Glutamatergic neuron (in vitro differentiated cells): ENCODE measurements around the gene CCR5AS.
"Not testable (repeated sequence)": the region's sequence is repeated elsewhere in the genome, so short reads cannot be mapped to it uniquely, and the experiment has no call there.

ENCODE experiments used
- DNase-seq: peaks from one replicate; pipeline ENCODE4 v3.0.0; 2022
- H3K27ac Mint-ChIP-seq: one replicate; pipeline ENCODE4 v1.8.0; 2020; ENCODE audit warnings: mild to moderate bottlenecking, mixed read lengths, inconsistent platforms; ENCODE audit not compliant: unreplicated experiment
- H3K27me3 Mint-ChIP-seq: one replicate; pipeline ENCODE4 v1.8.0; 2020; ENCODE audit warnings: mild to moderate bottlenecking, moderate library complexity, mixed read lengths, inconsistent platforms; ENCODE audit not compliant: unreplicated experiment
- H3K36me3 Mint-ChIP-seq: one replicate; pipeline ENCODE4 v1.8.0; 2020; ENCODE audit warnings: mild to moderate bottlenecking, mixed read lengths, inconsistent platforms; ENCODE audit not compliant: unreplicated experiment
- H3K4me1 Mint-ChIP-seq: one replicate; pipeline ENCODE4 v1.8.0; 2020; ENCODE audit warnings: mild to moderate bottlenecking, low read depth, mixed read lengths, inconsistent platforms; ENCODE audit not compliant: unreplicated experiment
- H3K4me3 Mint-ChIP-seq: one replicate; pipeline ENCODE4 v1.8.0; 2020; ENCODE audit warnings: mild to moderate bottlenecking, mixed read lengths, inconsistent platforms; ENCODE audit not compliant: unreplicated experiment
- H3K9me3 Mint-ChIP-seq: one replicate; pipeline ENCODE4 v1.8.0; 2020; ENCODE audit warnings: mild to moderate bottlenecking, moderate library complexity, mixed read lengths, inconsistent platforms; ENCODE audit not compliant: unreplicated experiment
- CTCF ChIP-seq: fragments of 200-600 bp; sonication (generic); IDR thresholded peaks from one replicate; pipeline ENCODE4 v1.5.0; 2021; ENCODE audit not compliant: partially characterized antibody, unreplicated experiment

CCR5AS gene

GRCh38 chr3:46395210-46395661, 11.6 kb downstream of the CCR5AS start:
- peaks cover 2% of the 10 kb centered on the region for H3K27me3 Mint-ChIP-seq
- H3K9me3 Mint-ChIP-seq: peaks cover 2% of the 10 kb centered on the region
- H3K27ac Mint-ChIP-seq: no peak overlapping the region
- H3K36me3 Mint-ChIP-seq: no peaks in the 10 kb centered on the region
- no peaks in the 10 kb centered on the region for H3K4me1 Mint-ChIP-seq
- no peak for TF ChIP-seq CTCF
- H3K4me3 Mint-ChIP-seq: no peak overlapping the region
- DNase-seq: no peak

- Mint-ChIP-seq H3K9me3 (peaks cover 2% of the 10 kb centered on the region), H3K4me3 (no peak overlapping the region), H3K4me1 (no peaks in the 10 kb centered on the region), H3K27ac (no peak overlapping the region), H3K27me3 (peaks cover 2% of the 10 kb centered on the region), H3K36me3 (no peaks in the 10 kb centered on the region)
- no peak for TF ChIP-seq CTCF
- DNase-seq: no peak
Measured at GRCh38 chr3:46393554-46394434, 13.1 kb downstream of the CCR5AS start.

GRCh38 chr3:46393011-46393410, 13.9 kb downstream of the CCR5AS start:
- DNase-seq: no peak
- H3K27me3 Mint-ChIP-seq: peaks cover 2% of the 10 kb centered on the region
- no peaks in the 10 kb centered on the region for H3K36me3 Mint-ChIP-seq
- peaks cover 2% of the 10 kb centered on the region for H3K9me3 Mint-ChIP-seq
- H3K4me3 Mint-ChIP-seq: no peak overlapping the region
- TF ChIP-seq CTCF: no peak
- H3K27ac Mint-ChIP-seq: no peak overlapping the region
- no peaks in the 10 kb centered on the region for H3K4me1 Mint-ChIP-seq

- not testable (repeated sequence) for H3K4me3 Mint-ChIP-seq, H3K9me3 Mint-ChIP-seq, DNase-seq, H3K4me1 Mint-ChIP-seq, H3K27ac Mint-ChIP-seq, H3K27me3 Mint-ChIP-seq, H3K36me3 Mint-ChIP-seq
Measured at GRCh38 chr3:46391526-46391925, 15.3 kb downstream of the CCR5AS start.

- no peak overlapping the region for H3K4me3 Mint-ChIP-seq
- no peak for DNase-seq
- TF ChIP-seq CTCF: no peak
- H3K9me3 Mint-ChIP-seq: peaks cover 2% of the 10 kb centered on the region
- no peak overlapping the region for H3K27ac Mint-ChIP-seq
- H3K27me3 Mint-ChIP-seq: peaks cover 2% of the 10 kb centered on the region
- no peaks in the 10 kb centered on the region for H3K36me3 Mint-ChIP-seq
- no peaks in the 10 kb centered on the region for H3K4me1 Mint-ChIP-seq
Measured at GRCh38 chr3:46389306-46389705, 17.6 kb downstream of the CCR5AS start.

- not testable (repeated sequence) for H3K9me3 Mint-ChIP-seq, H3K4me3 Mint-ChIP-seq, H3K27ac Mint-ChIP-seq, H3K4me1 Mint-ChIP-seq, H3K36me3 Mint-ChIP-seq, DNase-seq, H3K27me3 Mint-ChIP-seq
Measured at GRCh38 chr3:46388847-46389246, 18.0 kb downstream of the CCR5AS start.
